ENCODE measurements around the gene TADA3.
"Not testable (repeated sequence)": the region's sequence is repeated elsewhere in the genome, so short reads cannot be mapped to it uniquely, and the experiment has no call there.

Gene TADA3

GRCh38 chr3:9782770-9783169 is 9.5 kb downstream of the TADA3 start:
- no peak for DNase-seq

GRCh38 chr3:9781978-9782603 is 10.2 kb downstream of the TADA3 start:
- DNase-seq = no peak

GRCh38 chr3:9781551-9781950 is 10.7 kb downstream of the TADA3 start:
- no peak for DNase-seq

GRCh38 chr3:9780910-9781309 is 11.4 kb downstream of the TADA3 start:
- DNase-seq = no peak

- DNase-seq = no peak
Measured at GRCh38 chr3:9780458-9780812, 11.8 kb downstream of the TADA3 start.

GRCh38 chr3:9779721-9780457 is 12.4 kb downstream of the TADA3 start:
- DNase-seq = no peak

- DNase-seq = no peak
Measured at GRCh38 chr3:9779075-9779593, 13.1 kb downstream of the TADA3 start.

- DNase-seq = no peak
Measured at GRCh38 chr3:9778143-9779074, 13.9 kb downstream of the TADA3 start.

- no peak for DNase-seq
Measured at GRCh38 chr3:9777694-9778021, 14.6 kb downstream of the TADA3 start.

GRCh38 chr3:9776896-9777693 is 15.2 kb downstream of the TADA3 start:
- DNase-seq = no peak

GRCh38 chr3:9771007-9771406 is 21.3 kb downstream of the TADA3 start:
- not testable (repeated sequence) for DNase-seq

GRCh38 chr3:9770276-9770812 is 21.9 kb downstream of the TADA3 start:
- no peak for DNase-seq

GRCh38 chr3:9769426-9770275 is 22.6 kb downstream of the TADA3 start, which contains the start of gene CAMK1:
Gene CAMK1 (minus strand): TSS chr3:9769947. CDS start chr3:9767749, 2,198 bp downstream.
- peak; percentile 10 for DNase-seq

- no peak for DNase-seq
Measured at GRCh38 chr3:9769012-9769411, 23.3 kb downstream of the TADA3 start.

- no peak for DNase-seq
Measured at GRCh38 chr3:9768141-9768775, 24.0 kb downstream of the TADA3 start.

GRCh38 chr3:9767418-9767817 is 24.9 kb downstream of the TADA3 start:
- no peak for DNase-seq

GRCh38 chr3:9765865-9766264 is 26.4 kb downstream of the TADA3 start:
- no peak for DNase-seq

- DNase-seq = no peak
Measured at GRCh38 chr3:9762871-9763270, 29.4 kb downstream of the TADA3 start.

- DNase-seq = no peak
Measured at GRCh38 chr3:9761919-9762318, 30.4 kb downstream of the TADA3 start.

- DNase-seq = no peak
Measured at GRCh38 chr3:9760779-9761505, 31.3 kb downstream of the TADA3 start.

All from NCI-H1694 treated with DMSO at 0.1 percent for 48 hours (cell line).